Renal cortex interstitium (tissue), 11 donors: ENCODE measurements around the gene TYK2. TPM values are rescaled to one million over a fixed set of nuclear protein-coding genes. Genes with fewer than 3 reads are reported as not detected.
A peak's percentile ranks its signal among the peaks of the same experiment; 100 is the strongest.

Experiments
- DNase-seq, 11 donors: peaks; one replicate each; pipeline ENCODE4 v3.0.0-alpha.2; 2013; ENCODE audit warnings: low read depth in 9 of 11, low spot score in 4 of 11; ENCODE audit errors: extremely low read depth in 1 of 11
- polyA plus RNA-seq, 3 donors: library from polyadenylated mRNA; unstranded; fragments of 120-200 nt; gene quantifications; one replicate each; pipeline ENCODE4 v1.2.1, GENCODE V29; 2013; ENCODE audit not compliant: insufficient read length in 3 of 3

Gene TYK2
- polyA plus RNA-seq, 3 donors: 101 to 151 (median 123) TPM

GRCh38 chr19:10325732-10326131 is 54.6 kb downstream of the TYK2 start:
- DNase-seq: no peak

DNA sequence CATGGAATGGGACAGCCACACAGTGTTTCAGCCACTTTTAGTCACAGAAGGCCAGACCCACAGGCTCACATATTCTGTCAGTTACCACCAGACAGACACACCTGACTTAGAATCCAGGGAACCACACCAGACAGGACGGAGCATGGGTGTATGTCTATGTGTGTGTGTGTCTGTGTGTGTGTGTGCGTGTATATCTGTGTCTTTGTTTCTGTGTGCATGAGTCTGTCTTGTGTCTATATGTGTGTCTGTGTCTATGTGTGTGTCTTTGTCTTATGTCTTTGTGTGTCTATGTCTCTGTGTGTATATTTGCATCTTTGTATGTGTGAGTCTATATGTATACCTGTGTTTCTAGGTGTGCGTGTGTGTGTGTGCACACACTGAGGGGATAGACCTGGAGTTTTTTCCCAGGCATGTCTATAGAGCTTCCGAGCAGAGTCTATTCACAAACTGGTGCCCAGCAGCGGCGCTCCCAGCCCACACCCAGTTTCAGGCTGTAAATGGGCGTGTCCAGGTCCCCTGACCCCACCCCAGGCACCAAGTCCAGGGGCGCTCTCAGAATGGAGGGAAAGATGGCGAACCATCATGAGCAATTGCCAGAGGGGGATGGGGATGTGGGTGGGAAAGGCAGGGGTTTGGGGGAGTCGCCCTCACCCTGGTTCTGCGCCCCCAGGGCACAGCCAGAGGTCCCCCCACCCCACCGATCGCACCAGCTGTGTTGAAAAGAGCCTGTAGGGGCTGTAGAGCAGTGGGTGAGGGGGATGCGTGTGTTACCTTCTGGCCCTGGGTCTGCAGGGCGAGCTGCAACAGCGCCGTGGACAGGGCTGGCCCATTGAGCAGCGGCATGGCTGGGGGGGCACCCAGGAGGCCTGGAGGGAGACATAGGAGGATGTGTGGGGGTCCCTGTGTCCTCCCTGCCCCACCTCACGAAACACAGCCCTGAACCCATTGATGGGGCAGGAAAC is 58.2 kb downstream of the TYK2 start:
- DNase-seq: no peak

GRCh38 chr19:10321417-10321797 is 59.0 kb downstream of the TYK2 start:
- no peak for DNase-seq

DNA sequence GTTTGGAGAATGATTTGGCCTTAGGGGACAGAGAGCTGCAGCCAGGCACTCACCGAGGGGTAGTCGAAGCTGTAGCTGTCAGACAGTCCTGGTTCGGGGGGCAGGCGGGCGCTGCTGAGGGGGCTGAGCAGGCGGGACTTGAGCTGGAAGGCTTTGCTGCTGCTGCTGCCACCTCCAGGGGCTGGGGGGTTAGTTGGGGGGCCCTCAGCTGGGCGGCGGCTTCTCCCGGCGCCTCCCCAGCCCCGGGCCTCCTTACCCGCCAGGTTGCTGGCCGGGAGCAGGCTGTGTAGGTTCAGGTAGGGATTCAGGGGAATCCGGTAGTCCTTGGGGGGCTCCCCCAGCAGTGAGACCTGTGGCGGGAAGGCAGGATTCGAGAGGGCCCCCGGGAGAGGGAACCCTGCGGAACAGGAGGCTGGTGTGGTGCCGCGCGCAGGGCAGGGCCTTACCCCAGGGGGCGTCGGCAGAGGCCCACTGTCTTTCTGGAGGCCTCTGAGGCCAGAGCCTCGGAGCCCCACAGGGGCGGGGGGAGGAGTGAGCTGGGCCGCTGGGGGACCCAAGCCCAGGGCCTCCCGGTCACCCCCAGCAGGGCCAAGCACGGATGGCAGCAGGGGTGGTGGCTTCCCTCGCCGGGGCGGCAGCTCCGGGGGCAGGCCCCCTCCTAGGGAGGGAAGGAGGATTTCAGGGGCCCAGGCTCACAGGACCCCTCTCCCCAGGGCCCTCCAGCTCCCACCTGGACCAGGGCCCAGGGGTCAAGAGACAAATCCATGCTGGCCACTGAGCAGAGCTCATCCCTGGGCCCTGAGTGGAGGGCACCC is 59.6 kb downstream of the TYK2 start:
- no peak for DNase-seq

DNA sequence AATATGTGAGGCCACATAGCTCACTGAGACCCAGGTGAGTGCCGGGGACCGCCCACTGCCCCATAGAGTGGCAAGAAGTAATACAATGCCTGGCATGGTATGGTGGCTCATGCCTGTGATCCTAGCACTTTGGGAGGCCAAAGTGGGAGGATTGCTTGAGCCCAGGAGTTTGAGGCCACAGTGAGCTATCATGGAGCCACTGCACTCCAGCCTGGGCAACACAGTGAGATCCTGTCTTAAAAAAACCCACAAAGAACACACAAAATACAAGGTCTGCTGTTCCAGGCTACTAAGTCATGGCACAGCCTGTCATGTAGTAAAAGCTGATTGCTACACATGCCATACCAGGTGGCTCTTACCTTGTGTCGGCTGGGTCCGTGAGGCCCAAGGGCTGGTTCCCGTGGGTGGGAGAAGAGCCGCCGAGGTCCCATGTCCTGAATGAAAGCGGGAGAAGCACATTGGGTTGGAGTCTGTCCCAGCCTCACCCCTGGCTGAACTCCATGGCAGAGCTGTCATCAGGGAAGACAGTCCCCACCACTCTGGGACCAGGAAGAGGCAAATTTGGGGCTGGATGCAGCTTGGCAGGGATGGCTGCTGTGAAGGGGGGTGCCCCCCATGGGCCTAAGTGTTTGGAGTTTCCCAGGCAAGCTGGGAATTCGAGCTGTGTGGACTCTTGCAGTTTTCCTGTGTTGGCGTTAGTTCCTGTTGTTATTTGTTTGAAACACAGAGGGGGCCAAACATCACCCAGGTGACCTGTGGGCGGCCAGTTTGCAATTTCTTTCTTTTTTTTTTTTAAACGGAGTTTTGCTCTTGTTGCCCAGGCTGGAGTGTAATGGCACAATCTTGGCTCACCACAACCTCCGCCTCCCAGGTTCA is 61.3 kb downstream of the TYK2 start:
- DNase-seq: no peak

DNA sequence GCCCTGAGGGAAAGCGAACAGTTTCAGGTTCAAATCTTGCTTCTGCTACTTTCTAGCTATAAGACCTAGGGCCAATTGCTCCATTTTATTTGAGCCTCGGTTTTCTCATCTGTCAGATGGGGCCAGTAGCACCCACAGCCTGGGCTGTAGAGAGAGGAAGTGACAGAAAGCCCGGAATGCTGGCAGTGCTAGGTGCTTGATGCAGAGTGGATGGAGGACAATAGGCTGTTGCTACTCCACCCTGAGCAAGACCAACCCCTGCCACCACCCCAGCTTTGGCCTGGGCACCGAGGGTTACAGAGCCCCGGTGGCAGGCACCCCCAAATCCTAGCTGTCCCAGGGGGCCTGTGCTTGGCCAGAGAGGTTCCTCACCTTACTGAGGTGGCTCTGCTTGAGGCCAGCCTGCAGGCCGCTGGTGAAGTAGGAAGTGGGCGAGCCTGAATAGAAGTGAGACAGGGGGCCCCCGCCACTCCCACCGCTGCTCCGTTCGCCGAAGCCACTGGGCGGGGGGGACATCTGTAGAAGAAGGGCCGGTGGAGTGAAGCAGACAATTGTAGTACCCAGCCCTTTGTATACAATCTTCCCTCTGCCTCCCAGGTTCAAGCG is 62.4 kb downstream of the TYK2 start:
- no peak for DNase-seq

DNA sequence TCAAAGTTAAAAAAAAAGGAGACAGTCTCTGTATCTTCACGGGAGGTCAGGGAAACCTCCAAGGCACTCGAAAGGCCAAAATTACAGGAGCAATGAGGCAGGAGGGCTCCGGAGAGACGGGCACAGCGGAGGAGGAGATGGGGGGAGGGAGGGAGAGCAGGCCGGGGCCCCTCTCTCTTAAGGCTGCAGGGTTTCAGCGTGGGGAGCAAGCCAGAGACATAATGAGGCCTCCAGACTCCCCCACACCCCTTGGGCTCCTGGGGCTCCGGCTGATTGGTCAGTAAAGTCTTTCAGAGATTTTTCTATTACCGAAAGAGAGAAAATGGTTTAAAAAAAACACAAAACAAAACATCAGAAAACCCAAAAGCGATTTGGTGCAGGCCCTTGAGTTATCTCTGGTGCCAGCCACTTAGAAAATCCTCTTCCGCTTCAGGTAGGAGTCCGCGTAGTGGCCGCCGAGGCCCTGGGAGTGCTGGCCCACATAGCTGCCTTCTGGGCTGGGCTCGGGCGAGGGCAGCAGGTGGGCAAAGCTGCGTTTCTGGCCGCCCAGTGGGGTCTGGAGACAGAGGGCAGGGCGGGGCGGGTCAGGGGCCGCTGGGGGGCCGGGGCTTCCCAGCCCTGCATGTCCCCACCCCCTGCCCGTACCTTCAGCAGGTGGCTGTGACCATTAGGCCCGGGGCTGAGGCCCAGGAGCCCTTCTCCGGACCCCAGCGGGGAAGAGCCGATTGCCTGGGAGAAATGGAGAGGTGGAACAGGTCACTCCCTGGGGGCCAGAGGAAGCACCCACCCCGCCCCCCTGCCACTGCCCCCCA is 63.1 kb downstream of the TYK2 start:
- no peak for DNase-seq

GRCh38 chr19:10316229-10317044 is 63.9 kb downstream of the TYK2 start:
- no peak for DNase-seq

- peak in 7 of 11 donors; percentile 55 to 79 (median 68) for DNase-seq
Measured at GRCh38 chr19:10315335-10316214, 64.8 kb downstream of the TYK2 start, which contains the start of gene FDX2. Gene FDX2 (minus strand): TSS chr19:10316015. CDS start chr19:10315996, 19 bp downstream.

DNA sequence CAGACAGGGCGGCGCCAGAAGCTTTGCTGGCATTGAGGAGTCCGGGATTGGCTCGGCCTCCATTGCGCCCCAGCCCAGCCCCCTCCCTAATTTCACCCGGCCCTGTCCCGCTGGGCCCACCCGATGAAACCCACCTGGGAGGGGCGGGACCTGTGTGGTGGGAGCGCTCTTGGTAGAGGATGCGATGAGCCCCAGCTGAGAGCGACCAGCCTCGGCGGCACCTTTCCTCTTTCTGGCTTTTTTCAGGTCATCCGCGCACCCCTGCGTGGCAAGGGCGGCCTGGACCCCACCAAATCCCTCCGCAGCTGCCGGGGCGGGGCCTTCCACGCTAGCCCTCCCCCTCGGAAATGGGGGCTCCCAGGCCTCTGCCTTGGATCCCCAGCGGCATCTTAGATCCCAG is 70.9 kb downstream of the TYK2 start, which contains the start of gene ZGLP1:
ZGLP1 (minus strand) TSS at position 393 of the 400 bp plus-strand sequence.
- DNase-seq: no peak

- no peak for DNase-seq
Measured at GRCh38 chr19:10306327-10306726, 74.0 kb downstream of the TYK2 start.

- no peak for DNase-seq
Measured at GRCh38 chr19:10305139-10305806, 75.1 kb downstream of the TYK2 start.
